Activated T-cell treated with anti-CD3 and anti-CD28 coated beads for 4 hours (primary cell): ENCODE results near the gene ARHGEF25.
A peak's percentile ranks its signal among the peaks of the same experiment; 100 is the strongest.
"Not testable (repeated sequence)": the region's sequence is repeated elsewhere in the genome, so short reads cannot be mapped to it uniquely, and the experiment has no call there.

Experiments used
- DNase-seq: peaks from one replicate; pipeline ENCODE4 v3.0.0-alpha.2; 2020

The ARHGEF25 gene

DNA sequence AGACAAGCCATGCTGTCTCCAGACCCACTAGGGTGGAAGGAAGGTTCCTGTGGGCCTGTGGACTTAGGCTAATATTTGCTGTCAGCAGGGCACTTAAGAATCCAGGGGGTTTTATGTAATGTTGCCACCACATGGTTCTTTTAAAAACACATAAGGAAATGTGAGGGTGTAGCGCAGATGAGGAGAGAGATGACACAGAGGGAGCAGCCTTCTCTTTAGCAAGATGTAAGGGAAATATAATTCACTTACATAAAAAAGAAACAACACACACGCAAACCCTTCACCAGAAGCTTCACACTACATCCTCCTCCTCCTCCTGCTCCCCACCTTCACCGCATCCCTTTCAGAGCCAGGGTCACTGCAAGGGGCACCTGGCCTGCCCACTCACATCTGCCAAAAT lies 25.1 kb upstream of the ARHGEF25 start:
- DNase-seq = no peak

- no peak for DNase-seq
Measured at GRCh38 chr12:57586832-57587429, 24.3 kb upstream of the ARHGEF25 start.

DNA sequence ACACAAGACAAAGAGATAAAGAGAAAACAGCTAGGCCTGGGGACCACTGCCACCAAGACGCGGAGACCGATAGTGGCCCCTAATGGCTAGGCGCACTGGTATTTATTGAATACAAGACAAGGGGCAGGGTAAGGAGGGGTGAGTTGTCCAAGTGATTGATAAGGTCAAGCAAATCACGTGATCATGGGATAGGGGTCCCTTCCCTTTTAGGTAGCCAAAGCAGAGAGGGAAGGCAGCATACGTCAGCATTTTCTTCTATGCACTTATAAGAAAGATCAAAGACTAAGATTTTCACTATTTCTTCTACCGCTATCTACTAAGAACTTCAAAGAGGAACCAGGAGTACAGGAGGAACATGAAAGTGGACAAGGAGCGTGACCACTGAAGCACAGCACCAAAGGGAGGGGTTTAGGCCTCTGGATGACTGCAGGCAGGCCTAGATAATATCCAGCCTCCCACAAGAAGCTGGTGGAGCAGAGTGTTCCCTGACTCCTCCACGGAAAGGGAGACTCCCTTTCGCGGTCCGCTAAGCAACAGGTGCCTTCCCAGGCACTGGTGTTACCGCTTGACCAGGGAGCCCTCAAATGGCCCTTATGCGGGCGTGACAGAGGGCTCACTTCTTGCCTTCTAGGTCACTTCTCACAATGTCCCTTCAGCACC lies 22.2 kb upstream of the ARHGEF25 start:
- DNase-seq = not testable (repeated sequence)

- DNase-seq = no peak
Measured at GRCh38 chr12:57590479-57590863, 20.8 kb upstream of the ARHGEF25 start.

GRCh38 chr12:57590864-57591781 lies 20.1 kb upstream of the ARHGEF25 start, which contains the start of gene PIP4K2C:
Gene PIP4K2C, plus strand, starts transcription at chr12:57591192. Its CDS starts 98 bp downstream, at chr12:57591290.
- peak; percentile 46 for DNase-seq

- no peak for DNase-seq
Measured at GRCh38 chr12:57591782-57592325, 19.4 kb upstream of the ARHGEF25 start.

DNA sequence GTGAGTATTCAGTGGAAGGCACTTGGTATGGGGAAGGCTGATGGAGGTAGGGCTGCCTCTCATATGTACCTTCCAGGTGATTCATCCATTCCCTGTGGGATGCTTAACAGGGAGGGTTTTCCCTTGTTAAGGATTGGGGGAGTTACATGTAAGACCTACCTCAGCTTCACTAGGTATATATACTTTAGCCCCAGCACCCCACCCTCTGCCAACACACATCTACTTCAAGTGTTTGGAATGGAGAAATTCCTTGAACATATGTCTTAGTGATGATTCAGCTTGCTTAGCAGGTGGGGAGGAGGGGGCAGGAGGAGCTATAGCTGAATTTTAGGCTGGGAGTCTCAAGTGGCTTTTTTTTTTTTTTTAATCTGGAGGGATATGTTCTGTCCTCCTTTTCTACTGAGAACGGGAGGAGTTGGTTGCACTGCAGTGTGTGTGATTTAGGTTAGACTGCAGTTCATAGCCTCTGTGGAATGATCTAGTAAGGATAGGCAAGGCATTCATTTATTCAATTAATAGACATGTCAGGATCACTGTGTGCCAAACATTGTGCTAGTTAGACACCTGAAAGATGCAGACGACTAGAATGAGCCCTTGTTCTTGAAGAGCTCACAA lies 18.6 kb upstream of the ARHGEF25 start:
- no peak for DNase-seq

- no peak for DNase-seq
Measured at GRCh38 chr12:57593187-57593586, 18.0 kb upstream of the ARHGEF25 start.

- no peak for DNase-seq
Measured at GRCh38 chr12:57600395-57600794, 10.8 kb upstream of the ARHGEF25 start.

- no peak for DNase-seq
Measured at GRCh38 chr12:57602544-57602943, 8.7 kb upstream of the ARHGEF25 start.

DNA sequence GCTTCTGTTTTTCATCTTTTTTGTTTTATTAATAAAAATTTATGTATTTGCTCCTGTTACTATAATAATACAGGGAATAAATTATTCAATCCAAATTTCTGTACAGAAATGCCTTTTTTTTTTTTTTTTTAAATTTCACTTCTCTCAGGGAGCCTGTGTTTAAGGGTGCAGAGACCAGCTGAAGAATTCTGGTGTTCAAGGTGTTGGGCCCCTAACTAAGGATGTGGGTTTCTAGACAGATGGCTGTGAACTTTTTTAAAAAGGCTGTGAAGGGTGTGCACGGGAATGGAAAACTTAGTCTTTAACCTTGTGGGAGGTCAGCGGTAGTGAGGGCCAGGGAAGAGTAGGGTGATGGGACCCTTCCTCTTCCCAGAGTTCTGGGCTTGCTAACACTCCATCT lies 7.9 kb upstream of the ARHGEF25 start:
- no peak for DNase-seq

- DNase-seq = no peak
Measured at GRCh38 chr12:57603815-57604453, 7.3 kb upstream of the ARHGEF25 start.

GRCh38 chr12:57604454-57604991 lies 6.7 kb upstream of the ARHGEF25 start, which contains the start of gene DTX3:
Gene DTX3, plus strand, starts transcription at chr12:57604824. Its CDS starts 1,694 bp downstream, at chr12:57606518.
- no peak for DNase-seq

- no peak for DNase-seq
Measured at GRCh38 chr12:57604992-57605810, 6.0 kb upstream of the ARHGEF25 start.

GRCh38 chr12:57605811-57606311 lies 5.4 kb upstream of the ARHGEF25 start:
- no peak for DNase-seq

GRCh38 chr12:57606399-57606798 lies 4.8 kb upstream of the ARHGEF25 start:
- DNase-seq = no peak

- no peak for DNase-seq
Measured at GRCh38 chr12:57606821-57607220, 4.4 kb upstream of the ARHGEF25 start.

- DNase-seq = no peak
Measured at GRCh38 chr12:57607958-57608663, 3.1 kb upstream of the ARHGEF25 start.

DNA sequence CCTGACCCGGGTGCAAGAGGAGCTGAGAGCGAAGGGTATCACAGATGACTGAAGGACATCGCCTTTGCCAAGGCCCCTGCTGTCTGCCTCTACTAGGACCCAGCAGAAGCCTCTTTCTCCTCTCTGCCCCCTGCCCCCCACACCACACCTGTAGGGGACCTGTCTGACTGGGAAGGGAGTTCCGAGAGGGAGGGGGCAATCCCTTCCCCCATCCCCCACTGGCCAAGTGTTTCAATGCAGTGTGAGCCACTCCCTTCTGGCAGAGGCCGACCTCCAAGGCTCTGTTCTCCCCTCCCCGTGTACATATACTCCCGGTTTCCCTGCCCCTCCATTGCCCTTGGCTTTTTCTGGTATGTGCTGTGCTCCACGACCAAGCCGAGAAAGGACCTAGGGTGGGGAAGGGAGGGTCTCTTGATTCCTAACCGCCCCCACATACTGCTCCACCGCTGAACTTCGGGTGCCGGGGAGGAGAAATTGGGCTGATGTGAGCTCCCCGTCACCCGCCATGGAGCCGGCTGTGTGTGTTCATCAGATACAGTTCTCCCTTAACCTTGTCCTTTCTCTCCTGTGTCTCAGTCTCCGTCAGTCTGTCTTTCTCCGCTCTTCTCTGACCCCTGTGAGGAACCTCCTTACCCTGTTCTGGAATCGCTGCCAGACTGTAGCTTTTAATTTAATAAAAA lies 2.0 kb upstream of the ARHGEF25 start:
- no peak for DNase-seq
